Measurements from ENCODE around the gene CHPT1. TPM values are rescaled to one million over a fixed set of nuclear protein-coding genes. Genes with fewer than 3 reads are reported as not detected.
A peak's percentile ranks its signal among the peaks of the same experiment; 100 is the strongest.
"Not testable (repeated sequence)": the region's sequence is repeated elsewhere in the genome, so short reads cannot be mapped to it uniquely, and the experiment has no call there.

Gene CHPT1
- 10 to 100 TPM; 17.1 to 20.0 TPM for total RNA-seq

- Mint-ChIP-seq H3K36me3 (ENCODE audit: low read depth) (no peaks in the 10 kb centered on the region), H3K4me1 (ENCODE audit: low read depth) (peaks cover 45% of the 10 kb centered on the region), H3K4me3 (peak within 1 kb of the TSS; percentile 87), H3K27ac (peak within 1 kb of the TSS; percentile 80), H3K9me3 (no peaks in the 10 kb centered on the region), H3K27me3 (ENCODE audit: low read depth) (no peaks in the 10 kb centered on the region)
- CTCF ChIA-PET: no interaction called here
- DNase-seq: peak; percentile 57
- intact Hi-C loops (cut with micrococcal nuclease): loop anchor here (1.0 to 5.0 kb wide), 8 partner anchors 27 to 425 kb away; partner anchors contain the start of genes ARL1, GNPTAB, NUP37 and PARPBP
These were observed at the start of gene CHPT1 for GRCh38 chr12:101697197-101697929. CHPT1 (plus strand) TSS chr12:101697640; CDS start chr12:101697862, 222 bp downstream.

- Mint-ChIP-seq H3K27me3 (ENCODE audit: low read depth) (peaks cover 9% of the 10 kb centered on the region), H3K9me3 (no peaks in the 10 kb centered on the region), H3K27ac (no peak overlapping the region), H3K36me3 (ENCODE audit: low read depth) (no peaks in the 10 kb centered on the region), H3K4me3 (no peak overlapping the region), H3K4me1 (ENCODE audit: low read depth) (no peaks in the 10 kb centered on the region)
- no peak for DNase-seq
- intact Hi-C loops (cut with micrococcal nuclease): no loop called here
- CTCF ChIA-PET: no interaction called here
These were observed 49.7 kb upstream of the CHPT1 start for GRCh38 chr12:101647711-101648110.

- Mint-ChIP-seq H3K4me3 (no peak overlapping the region), H3K36me3 (ENCODE audit: low read depth) (no peaks in the 10 kb centered on the region), H3K9me3 (no peaks in the 10 kb centered on the region), H3K27me3 (ENCODE audit: low read depth) (peaks cover 9% of the 10 kb centered on the region), H3K27ac (no peak overlapping the region), H3K4me1 (ENCODE audit: low read depth) (no peaks in the 10 kb centered on the region)
- intact Hi-C loops (cut with micrococcal nuclease): no loop called here
- CTCF ChIA-PET: no interaction called here
- no peak for DNase-seq
These were observed 49.2 kb upstream of the CHPT1 start for GRCh38 chr12:101648195-101648594.

- Mint-ChIP-seq H3K4me1 (ENCODE audit: low read depth) (no peaks in the 10 kb centered on the region), H3K27me3 (ENCODE audit: low read depth) (peaks cover 6% of the 10 kb centered on the region), H3K36me3 (ENCODE audit: low read depth) (no peaks in the 10 kb centered on the region), H3K9me3 (no peaks in the 10 kb centered on the region), H3K4me3 (no peak overlapping the region), H3K27ac (no peak overlapping the region)
- no peak for DNase-seq
- CTCF ChIA-PET: no interaction called here
- intact Hi-C loops (cut with micrococcal nuclease): no loop called here
These were observed 46.9 kb upstream of the CHPT1 start for GRCh38 chr12:101650346-101651117.

- H3K27me3 Mint-ChIP-seq (ENCODE audit: low read depth): peaks cover 6% of the 10 kb centered on the region
- CTCF ChIA-PET: no interaction called here
- no peak for DNase-seq
- intact Hi-C loops (cut with micrococcal nuclease): no loop called here
- H3K4me3 Mint-ChIP-seq: no peak overlapping the region
- H3K4me1 Mint-ChIP-seq (ENCODE audit: low read depth): no peaks in the 10 kb centered on the region
- no peak overlapping the region for H3K27ac Mint-ChIP-seq
- no peaks in the 10 kb centered on the region for H3K9me3 Mint-ChIP-seq
- no peaks in the 10 kb centered on the region for H3K36me3 Mint-ChIP-seq (ENCODE audit: low read depth)
These were observed 44.4 kb upstream of the CHPT1 start for GRCh38 chr12:101653030-101653429.

- H3K4me1 Mint-ChIP-seq (ENCODE audit: low read depth): no peaks in the 10 kb centered on the region
- CTCF ChIA-PET: no interaction called here
These were observed 43.9 kb upstream of the CHPT1 start for GRCh38 chr12:101653503-101653902.

GRCh38 chr12:101654442-101654841, 43.0 kb upstream of the CHPT1 start:
- H3K4me3 Mint-ChIP-seq: no peak overlapping the region
- no peaks in the 10 kb centered on the region for H3K4me1 Mint-ChIP-seq (ENCODE audit: low read depth)
- intact Hi-C loops (cut with micrococcal nuclease): no loop called here
- no peaks in the 10 kb centered on the region for H3K9me3 Mint-ChIP-seq
- no peak for DNase-seq
- H3K27ac Mint-ChIP-seq: no peak overlapping the region
- CTCF ChIA-PET: no interaction called here
- H3K36me3 Mint-ChIP-seq (ENCODE audit: low read depth): no peaks in the 10 kb centered on the region
- peaks cover 5% of the 10 kb centered on the region for H3K27me3 Mint-ChIP-seq (ENCODE audit: low read depth)

More at GRCh38 chr12:101653503-101653902, 43.9 kb upstream of the CHPT1 start:
- Mint-ChIP-seq H3K27ac (no peak overlapping the region), H3K36me3 (ENCODE audit: low read depth) (no peaks in the 10 kb centered on the region), H3K27me3 (ENCODE audit: low read depth) (peaks cover 6% of the 10 kb centered on the region), H3K4me3 (no peak overlapping the region), H3K9me3 (no peaks in the 10 kb centered on the region)
- no peak for DNase-seq
- intact Hi-C loops (cut with micrococcal nuclease): no loop called here

GRCh38 chr12:101655393-101655792, 42.0 kb upstream of the CHPT1 start:
- H3K27me3 Mint-ChIP-seq (ENCODE audit: low read depth): peaks cover under 1% of the 10 kb centered on the region
- no peaks in the 10 kb centered on the region for H3K36me3 Mint-ChIP-seq (ENCODE audit: low read depth)
- peaks cover 6% of the 10 kb centered on the region for H3K9me3 Mint-ChIP-seq
- CTCF ChIA-PET: no interaction called here
- H3K27ac Mint-ChIP-seq: no peak overlapping the region
- no peak overlapping the region for H3K4me3 Mint-ChIP-seq
- DNase-seq: no peak
- intact Hi-C loops (cut with micrococcal nuclease): no loop called here
- H3K4me1 Mint-ChIP-seq (ENCODE audit: low read depth): no peaks in the 10 kb centered on the region

GRCh38 chr12:101660662-101661061, 36.8 kb upstream of the CHPT1 start:
- H3K27me3 Mint-ChIP-seq (ENCODE audit: low read depth); H3K36me3 Mint-ChIP-seq (ENCODE audit: low read depth); H3K4me1 Mint-ChIP-seq (ENCODE audit: low read depth); intact Hi-C loops (cut with micrococcal nuclease); DNase-seq; H3K27ac Mint-ChIP-seq; H3K4me3 Mint-ChIP-seq; H3K9me3 Mint-ChIP-seq: not testable (repeated sequence)
- CTCF ChIA-PET: interaction anchor here (0.6 kb wide), 2 partner anchors 27 to 59 kb away, joined by 3 to 5 read pairs; no protein-coding TSS in a partner anchor

- CTCF ChIA-PET: interaction anchor here (0.7 kb wide), 1 partner anchor 52 kb away, joined by 5 read pairs; no protein-coding TSS in a partner anchor
- Mint-ChIP-seq H3K27me3 (ENCODE audit: low read depth) (peaks cover 2% of the 10 kb centered on the region), H3K4me3 (no peak overlapping the region), H3K27ac (no peak overlapping the region), H3K36me3 (ENCODE audit: low read depth) (no peaks in the 10 kb centered on the region), H3K4me1 (ENCODE audit: low read depth) (no peaks in the 10 kb centered on the region), H3K9me3 (peaks cover 8% of the 10 kb centered on the region)
- intact Hi-C loops (cut with micrococcal nuclease): no loop called here
- DNase-seq: no peak
These were observed 34.1 kb upstream of the CHPT1 start for GRCh38 chr12:101663298-101663697.

GRCh38 chr12:101664992-101665391, 32.4 kb upstream of the CHPT1 start:
- intact Hi-C loops (cut with micrococcal nuclease): no loop called here
- CTCF ChIA-PET: no interaction called here

GRCh38 chr12:101666052-101666728, 31.2 kb upstream of the CHPT1 start:
- H3K4me1 Mint-ChIP-seq (ENCODE audit: low read depth): peaks cover 13% of the 10 kb centered on the region
- H3K27me3 Mint-ChIP-seq (ENCODE audit: low read depth): peaks cover 2% of the 10 kb centered on the region
- no peaks in the 10 kb centered on the region for H3K9me3 Mint-ChIP-seq
- no peak overlapping the region for H3K27ac Mint-ChIP-seq
- intact Hi-C loops (cut with micrococcal nuclease): no loop called here
- DNase-seq: no peak
- H3K4me3 Mint-ChIP-seq: no peak overlapping the region
- CTCF ChIA-PET: interaction anchor here (1.1 kb wide), 1 partner anchor 251 kb away, joined by 3 read pairs; no protein-coding TSS in a partner anchor
- H3K36me3 Mint-ChIP-seq (ENCODE audit: low read depth): no peaks in the 10 kb centered on the region

More at GRCh38 chr12:101664992-101665391, 32.4 kb upstream of the CHPT1 start:
- Mint-ChIP-seq H3K4me3 (no peak overlapping the region), H3K9me3 (peaks cover 6% of the 10 kb centered on the region), H3K36me3 (ENCODE audit: low read depth) (no peaks in the 10 kb centered on the region), H3K4me1 (ENCODE audit: low read depth) (peaks cover 2% of the 10 kb centered on the region), H3K27ac (no peak overlapping the region), H3K27me3 (ENCODE audit: low read depth) (peaks cover 2% of the 10 kb centered on the region)
- DNase-seq: no peak

Measured in activated naive CD4-positive, alpha-beta T cell treated with anti-CD3 and anti-CD28 coated beads for 36 hours (primary cell).